NCI-H1092 treated with DMSO at 0.1 percent for 48 hours (cell line): Measurements from ENCODE around the gene ZDHHC14.

Source experiments
- DNase-seq: peaks from one replicate; lab custom pipeline; 2025; lab: John Stamatoyannopoulos, UW

Gene ZDHHC14

DNA sequence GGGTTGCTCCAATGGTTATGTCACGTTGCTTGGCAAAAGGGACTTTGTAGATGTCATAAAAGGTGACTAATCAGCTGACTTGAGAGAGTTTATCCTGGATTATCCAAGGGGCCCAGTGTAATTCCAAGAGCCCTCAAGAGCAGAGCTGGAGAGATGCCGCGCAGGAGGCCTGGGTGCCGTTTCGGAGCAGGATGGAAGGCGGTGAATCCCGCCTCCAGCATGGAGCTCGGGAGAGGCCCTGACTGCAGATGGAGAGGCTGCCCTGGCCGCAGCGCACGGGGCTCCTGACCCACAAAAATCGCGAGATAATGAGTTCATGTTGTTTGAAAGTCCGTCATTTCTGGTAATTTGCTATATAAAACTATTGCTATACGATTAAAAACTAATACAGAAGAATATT, 219.8 kb downstream of the ZDHHC14 start:
- DNase-seq, result no peak

DNA sequence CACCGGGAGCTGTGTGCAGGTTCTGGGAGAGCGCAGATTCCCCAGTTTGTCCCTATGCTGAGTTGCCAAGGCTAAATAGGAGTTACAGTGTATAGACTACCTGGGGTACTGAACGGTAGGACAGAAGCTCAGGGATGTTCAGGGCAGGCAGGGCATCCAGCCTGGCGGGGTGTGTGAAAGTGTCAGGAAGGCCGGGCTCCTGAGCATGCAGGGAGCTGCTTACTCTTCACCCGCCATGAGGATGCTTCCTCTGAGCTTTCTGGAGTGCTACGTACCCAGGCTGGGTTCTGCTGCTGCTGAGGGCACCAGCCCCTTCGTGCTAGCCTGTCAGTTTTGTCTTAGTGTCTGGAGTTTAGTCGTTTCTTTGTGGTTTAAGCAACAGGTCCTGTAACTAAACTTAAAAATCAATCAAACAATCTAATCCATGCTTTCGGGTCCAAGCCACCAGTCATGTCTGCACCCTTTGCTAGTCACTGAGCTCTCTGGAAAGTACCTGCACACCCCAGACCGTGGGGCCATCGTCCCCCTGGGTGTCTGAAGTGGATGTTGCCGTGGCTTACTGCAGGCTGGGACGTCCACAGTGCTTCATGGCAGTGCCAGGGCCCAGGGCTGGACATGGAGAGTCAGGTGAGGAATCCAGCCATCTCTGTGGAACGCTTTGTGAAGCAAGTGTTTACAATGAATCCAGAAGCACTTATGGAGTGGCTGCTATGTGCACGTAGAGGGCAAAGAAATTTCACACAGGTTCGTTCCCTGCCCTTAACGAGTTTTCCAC, 221.7 kb downstream of the ZDHHC14 start:
- no peak for DNase-seq

DNA sequence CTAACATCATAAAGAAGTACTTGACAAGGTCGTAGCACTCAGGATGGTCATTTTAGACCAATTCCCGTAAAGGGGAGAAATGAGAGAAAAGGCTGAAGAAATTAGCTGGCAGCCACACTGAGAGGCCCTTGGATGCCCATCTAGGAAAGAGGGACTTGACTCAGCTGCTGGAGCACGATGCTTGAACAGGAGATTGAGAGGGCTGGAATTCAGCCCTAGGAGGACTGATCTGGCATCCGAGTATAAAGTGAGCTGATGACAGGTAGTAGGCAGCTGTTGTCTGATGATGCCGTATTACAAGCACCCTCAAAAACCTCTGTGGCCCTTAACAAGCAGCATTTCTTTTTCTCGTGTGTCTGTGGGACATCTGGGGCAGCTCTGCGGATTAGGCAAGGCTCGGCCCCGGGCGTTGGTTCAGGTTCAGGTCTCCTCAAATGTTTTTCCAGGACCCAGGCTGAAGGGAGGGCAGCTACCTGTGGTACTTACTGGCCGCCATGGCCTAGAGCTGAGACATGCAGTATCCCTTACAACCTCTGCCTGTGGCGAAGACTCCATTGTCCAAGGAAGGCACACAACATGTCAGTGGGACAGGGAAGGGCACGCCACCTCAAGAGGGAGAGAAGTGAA, 222.4 kb downstream of the ZDHHC14 start:
- DNase-seq, result no peak

DNA sequence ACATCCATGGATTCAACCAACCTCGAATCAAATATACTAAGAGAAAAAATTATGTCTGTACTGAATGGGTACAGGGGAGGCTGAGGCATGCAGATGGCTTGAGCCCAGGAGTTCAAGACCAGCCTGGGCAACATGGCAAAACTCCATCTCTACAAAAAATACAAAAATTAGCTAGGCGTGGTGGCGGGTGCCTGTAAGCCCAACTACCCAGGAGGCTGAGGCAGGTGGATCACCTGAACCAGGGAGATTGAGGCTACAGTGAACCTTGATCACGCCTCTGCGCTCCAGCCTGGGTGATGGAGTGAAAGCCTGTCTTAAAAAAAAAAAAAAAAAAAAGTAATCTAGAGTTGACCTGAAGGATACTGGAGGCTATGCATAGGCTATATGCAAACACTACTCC, 223.0 kb downstream of the ZDHHC14 start:
- DNase-seq, result no peak

DNA sequence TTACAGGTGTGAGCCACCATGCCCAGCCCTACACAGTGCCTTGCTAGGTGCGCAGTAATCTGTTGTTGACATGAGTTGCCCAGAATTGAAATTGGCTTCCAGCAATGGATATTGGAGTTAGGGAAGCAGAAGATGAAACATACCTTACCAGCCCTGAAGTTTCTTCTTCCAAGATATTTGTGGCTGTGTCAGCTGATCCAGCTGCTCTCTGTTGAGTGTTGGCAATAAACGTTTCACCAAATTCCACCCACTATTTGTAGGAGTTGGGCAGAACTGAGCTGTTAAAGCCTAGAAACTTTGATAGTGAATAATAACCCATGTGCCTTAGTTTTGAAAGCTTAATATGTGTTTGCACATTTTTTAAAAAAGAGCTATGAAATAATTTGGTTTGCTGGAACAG, 223.8 kb downstream of the ZDHHC14 start:
- no peak for DNase-seq

DNA sequence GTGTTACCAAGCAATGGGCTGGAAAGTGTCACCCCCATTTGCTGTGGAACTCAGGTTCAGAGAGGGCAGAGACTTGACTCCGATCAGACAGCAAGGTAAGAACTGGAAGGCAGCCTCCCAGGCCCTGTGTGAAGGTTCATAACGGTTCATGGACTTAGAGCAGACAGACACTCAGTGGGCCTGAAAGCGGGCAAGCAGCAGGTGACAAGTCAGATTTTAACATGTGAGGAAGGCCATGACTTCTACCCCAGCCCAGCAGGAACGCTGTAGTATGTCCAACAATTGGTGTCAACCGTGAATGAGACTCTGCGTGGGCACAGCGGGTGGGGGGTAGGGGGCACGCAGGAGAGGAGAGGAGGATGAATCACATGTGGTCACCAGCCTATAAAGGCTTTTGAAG, 224.5 kb downstream of the ZDHHC14 start:
- DNase-seq, result no peak

DNA sequence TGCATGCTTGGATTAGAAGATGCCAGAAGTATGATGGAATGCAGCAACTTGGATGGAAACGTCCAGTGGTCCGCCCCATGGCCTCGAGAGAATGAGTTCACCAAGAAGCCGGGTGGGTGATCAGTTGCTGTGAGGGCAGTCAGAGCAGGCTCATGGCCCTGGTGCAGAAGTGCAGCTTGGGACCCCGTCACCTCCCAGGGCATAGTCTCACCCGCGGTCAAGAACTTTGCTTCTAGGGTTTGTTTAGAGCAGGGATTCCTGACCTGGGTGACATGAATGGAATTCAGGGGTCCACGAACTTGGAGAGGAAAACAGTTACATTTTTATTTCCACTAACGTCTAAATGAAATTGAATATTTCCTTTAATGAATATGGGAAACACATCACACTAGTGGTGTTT, 225.5 kb downstream of the ZDHHC14 start:
- DNase-seq, result no peak

DNA sequence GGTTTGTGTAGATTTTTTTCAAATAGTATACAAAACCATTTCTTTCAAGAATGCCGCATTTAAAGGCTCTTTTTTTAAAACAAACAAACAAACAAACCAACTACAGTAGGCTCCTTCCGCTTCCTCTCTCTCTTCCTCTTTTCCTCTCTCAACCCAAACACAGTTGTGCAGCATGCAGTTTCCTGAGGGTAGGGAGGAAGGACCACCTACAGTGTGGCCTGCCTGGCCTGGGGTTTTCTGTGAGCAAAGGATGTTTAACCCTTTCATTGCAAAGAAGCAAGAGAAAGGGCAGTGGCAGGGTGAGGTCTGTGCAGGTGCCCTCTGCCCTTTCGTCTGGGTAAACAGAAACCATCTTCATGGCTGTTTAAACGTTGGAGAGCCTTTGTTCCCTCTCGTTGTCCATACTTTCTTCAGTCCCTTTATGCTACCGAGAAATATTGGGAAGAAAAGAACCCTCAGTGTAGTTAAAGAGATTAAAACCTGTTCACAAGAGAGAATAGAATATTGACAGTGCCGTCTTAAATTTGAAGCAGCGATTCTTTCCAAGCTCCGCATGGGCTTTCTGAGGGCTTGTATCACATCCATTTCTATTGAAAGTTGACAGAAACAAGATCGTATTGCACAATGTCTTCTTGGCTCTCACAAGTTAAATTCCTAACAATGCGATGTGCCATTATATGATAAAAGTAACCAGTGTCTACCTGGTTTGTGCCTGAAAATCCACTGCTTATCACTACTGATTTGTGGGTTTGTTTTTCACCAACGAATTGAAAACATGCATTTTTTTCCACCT, 226.5 kb downstream of the ZDHHC14 start:
- DNase-seq, result no peak

DNA sequence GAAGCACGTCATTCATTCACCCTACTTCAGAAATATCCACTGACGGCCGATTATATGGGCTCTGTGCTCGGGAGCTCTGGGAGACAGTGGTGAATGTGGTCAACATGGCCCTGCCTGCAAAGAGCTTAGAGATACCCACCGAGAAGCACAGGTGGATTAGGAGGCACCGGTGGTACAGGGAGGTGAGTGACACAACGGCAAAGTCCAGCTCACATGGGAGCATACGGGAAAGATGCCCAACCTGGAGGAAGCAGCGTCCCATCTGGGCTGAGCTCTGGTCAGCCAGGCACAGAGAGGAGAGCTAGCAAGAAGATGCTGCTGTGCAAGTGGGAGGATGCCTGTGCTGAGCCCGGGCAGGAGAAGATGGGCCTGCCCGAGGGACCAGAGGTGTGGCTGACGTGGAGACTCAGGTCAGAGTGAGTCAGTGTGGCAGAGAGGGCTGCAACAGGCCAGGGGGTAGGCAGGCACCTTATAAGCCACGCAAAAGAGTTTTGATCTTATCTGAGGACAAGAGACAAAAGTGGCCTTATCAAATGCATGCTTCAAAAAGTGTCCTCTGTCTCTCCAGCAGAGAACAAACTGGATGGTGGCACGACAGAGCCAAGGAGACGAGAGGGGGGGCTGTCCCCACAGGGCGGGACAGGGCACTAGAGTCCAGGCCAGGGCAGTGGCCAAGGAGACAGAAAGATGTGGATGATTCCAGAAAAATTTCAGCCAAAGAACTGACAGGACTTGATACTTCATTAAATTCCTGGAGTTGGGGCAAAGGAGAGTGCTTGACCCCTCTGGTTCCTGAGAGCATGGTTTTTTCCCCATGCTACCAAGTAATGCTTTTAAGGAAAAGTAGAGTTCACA, 227.5 kb downstream of the ZDHHC14 start:
- no peak for DNase-seq

DNA sequence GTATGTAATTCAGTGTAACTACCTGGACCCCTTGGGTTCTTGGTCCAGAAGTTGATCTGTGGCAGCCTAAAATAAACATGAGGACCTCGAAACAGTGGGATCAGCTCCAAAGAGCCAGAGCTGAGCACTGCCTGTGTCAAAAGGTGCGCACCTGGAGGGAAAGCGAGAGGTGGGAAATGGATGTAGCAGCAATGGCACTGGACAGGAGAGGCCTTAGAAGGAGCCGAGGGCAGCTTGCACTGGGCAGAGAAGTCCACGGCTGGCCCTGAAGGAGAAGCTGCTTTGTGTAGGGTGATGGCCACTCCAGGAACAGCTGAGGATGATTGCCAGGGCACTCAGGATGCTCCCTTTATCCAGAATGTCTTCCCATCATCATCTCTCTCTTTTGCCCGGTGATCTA, 228.1 kb downstream of the ZDHHC14 start:
- DNase-seq, result no peak

DNA sequence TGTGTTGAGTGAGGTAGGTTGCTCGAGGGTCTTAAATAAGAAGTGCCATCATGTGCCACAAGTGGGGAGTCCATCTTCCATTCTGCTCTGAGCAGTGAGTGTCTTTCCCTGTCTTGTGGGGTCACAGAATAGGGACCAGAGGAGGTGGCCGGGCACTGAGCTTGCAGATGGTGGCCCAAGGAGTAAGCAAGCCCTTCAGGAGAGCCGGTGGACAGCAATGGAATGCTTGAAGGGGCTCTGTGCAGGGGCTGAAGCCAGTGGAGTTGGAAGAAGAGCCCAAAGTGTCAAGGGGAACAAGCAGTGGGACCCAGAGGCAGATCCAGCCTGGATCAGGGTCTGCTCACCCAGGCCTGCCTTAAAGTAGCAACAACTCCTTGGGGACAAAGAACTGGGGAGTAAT, 228.6 kb downstream of the ZDHHC14 start:
- DNase-seq, result no peak

DNA sequence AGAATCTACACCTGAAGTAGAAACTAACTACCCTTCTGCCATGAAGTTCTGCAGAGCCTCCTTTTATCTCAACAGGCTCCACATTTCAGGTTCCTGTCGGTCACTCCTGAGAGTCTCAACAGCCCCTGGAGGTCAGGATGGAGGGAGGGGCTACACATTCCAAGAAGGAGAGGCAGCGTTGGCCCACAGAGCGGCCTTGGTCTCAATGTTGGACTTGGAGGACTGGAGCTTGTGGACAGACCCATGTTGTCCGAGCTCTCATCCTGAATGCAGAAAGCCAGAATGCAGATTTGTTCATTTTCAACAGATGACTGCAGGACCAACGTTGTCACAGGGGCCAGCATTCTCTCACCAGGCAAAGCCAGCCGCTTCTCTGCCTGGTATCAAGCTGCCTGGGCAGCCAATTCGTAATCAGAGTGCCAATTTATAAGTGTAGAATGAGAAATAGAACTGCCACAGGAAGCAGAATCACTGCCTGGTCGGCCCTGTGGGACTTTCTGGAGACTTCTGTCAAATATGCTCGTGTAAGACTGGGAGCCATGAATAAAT, 229.5 kb downstream of the ZDHHC14 start:
- DNase-seq, result no peak

DNA sequence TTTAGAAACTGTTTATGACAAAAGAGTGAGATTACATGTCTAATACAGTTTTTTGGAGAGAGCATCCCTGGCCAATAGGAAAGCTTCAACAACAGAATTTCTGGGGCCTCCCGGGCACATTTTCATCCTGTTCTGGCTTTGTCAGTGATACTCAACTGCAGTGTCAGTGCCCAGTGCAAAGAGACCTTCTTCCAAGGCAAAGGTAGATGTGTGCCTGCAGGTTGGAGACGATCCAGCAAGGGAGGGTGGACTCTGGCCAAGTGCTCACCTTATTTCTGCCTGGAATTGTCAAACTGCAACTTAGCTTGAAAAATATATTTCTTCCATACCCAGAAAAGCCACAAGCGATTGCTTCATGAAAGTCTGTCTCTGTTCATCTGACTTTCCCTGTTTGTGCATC, 230.4 kb downstream of the ZDHHC14 start:
- DNase-seq, result no peak

DNA sequence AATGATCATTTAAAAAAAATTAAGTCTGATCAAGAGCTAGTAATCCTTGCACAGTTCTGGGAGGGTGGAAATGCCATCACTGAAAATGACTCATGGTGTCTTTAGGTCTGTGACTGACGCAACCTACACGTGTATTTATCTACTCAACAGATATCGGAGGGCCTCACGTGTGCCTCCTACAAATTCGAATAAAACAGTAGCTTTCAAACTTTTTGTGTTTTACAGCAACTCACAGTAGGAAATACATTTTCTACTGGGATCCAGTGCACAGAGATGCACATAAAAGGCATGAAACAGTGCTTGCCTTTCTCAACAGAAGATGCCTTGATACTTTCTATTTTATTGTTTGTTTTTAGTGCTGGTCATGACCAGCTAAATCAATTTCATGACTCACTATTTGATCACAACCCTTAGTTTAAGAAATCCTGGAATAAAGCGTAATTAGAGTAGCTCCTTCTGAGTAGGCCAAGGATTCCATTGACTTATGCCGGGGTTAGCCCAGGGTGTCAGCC, 232.1 kb downstream of the ZDHHC14 start:
- DNase-seq, result no peak

DNA sequence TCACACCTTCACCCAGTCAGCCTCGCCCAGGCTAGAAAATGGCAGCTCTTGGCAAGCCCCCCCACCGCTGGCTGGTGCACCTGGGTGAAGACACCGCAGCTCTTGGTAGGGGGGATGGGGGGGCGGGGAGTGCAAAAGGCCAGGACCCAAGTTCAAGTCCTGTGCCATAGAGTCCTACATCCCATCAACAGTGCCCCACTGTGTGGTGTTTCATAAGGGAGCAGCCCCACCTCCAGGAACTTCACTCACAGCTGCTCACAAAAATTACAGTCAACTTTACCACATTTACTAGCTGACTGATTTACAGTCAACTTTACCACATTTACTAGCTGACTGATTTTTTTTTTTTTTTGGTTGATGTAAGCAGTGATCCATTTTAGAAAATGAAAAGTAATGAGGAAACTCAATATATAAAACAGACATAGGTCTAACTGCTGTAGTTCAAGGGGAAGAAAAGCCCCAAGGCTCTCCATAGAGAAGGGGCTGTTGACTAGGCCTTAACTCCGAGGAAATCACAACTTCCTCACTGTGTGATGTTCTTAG, 233.1 kb downstream of the ZDHHC14 start:
- DNase-seq, result no peak

DNA sequence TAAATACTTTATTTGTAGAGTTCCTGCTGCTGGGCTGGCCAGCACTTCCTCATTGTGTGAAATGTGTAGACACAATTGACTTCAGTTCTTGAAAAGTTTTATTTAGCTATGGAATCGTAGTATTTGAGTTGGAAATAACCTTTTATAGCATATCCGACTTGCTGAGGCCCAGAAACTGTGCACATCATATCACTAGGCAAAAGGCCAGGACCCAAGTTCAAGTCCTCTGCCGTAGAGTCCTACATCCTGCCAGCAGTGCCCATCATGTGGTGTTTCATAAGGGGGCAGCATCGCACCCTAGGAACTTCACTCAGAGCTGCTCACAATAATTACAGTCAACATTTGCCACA, 234.4 kb downstream of the ZDHHC14 start:
- DNase-seq, result peak; percentile 17

DNA sequence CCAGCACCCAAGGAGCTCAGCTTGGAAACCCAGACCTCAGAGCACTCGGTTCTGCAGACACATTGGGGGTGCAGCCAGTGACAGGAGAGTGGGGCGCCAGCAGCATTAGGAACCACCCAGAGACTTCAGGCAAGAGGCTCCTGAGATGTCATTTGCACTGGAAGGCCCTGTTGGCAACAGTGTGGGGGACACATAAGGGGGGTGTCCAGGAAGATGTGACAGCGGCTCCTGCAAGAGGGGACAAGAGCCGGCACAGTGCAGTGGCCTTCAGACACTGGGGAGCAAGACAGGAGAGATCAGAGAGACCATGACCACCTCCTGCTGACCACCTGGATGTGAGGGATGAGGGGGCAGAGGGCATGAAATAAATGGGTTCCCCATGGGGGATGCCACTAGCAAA, 235.0 kb downstream of the ZDHHC14 start:
- DNase-seq, result no peak

DNA sequence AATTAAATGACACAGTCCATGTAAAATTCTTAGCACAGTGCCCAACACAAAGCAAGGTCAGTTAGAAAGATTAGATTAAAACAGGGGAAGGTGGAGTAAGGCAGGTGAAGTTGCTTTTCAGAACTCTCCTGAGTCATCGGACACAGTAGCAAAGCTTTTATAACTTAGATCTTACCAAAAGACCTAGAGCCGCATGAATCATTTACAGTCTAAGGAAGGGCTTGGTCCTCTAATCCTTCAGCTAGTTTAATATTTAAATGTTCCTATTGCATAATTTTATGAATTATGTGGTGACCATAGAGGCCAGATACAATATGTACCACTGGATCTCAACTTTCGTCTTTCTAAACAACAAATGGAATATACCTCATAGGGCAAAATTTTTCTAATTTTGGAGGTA, 240.0 kb downstream of the ZDHHC14 start:
- no peak for DNase-seq

DNA sequence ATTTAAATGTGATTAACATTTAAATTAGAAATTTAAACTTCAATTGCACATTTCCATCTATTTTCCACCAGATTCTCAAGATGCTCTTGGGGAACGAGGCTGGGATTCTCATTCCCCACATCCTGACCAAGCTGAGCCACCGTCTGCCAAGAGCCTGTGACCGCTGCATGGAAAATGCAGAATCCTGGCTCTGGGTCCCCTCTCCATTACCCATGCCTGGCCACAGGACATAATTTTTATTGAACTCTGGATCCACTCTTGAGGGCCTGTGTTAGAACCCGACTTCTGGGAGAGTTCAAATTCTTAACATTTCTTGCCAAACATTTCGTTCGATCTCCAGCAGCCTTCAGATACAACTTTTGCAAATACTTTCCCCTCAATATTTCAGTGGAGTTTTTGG, 240.4 kb downstream of the ZDHHC14 start:
- no peak for DNase-seq

DNA sequence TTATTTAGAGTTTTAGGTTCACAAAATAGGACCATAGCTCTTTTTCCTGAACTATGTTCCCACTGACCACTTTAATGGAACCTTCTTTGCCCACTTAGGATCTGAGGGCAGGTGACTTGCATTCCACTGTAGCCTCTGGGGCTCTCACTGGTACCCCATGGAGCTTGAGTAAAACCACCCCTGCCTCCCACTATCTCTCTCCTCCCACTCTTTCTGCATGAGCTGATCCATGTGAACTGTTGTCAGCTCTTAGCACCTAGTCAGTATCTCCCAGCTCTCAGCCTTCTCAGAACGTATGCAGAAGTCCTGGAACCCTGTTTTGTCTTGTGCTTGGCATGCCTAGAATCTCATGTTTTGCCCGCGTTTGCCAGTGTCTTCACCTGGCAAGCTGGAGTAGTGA, 241.4 kb downstream of the ZDHHC14 start:
- no peak for DNase-seq

DNA sequence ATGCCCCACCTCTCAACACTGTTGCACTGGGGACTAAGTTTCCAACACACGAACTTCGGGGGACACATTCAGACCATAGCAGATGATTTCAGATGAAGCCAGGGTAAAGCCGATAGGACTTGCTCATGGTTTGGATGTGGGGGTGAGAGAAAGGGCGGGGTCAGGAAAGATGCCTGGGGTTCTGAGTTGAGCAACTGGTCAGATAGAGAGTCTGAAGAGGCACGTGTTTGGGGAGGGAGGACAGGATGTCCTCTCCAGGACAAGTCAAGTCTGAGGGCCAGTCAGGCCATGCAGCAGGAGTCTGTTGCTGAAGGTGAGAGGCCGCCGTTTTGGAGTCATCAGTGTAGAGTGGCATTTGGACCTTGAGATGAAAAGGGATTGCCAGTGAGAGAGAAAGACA, 244.1 kb downstream of the ZDHHC14 start:
- no peak for DNase-seq

DNA sequence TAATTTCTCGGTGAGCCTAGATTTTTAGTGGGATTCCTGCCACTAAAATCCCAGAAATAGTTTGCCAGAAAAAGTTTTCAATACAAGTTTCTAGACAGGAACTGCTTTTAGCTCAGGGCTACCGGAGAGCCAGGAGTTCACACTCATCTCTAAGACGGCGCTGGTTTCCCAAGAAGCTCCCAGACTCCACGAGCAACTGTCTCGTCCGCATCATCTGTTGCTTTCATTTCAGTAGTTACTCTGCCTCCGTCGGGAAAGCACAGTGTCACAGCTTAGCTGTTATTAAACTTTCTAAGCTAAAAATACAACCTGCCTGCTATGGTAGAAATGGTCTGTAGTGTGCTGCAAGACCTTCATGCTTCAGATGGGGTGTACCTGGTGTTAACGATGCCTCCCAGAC, 244.8 kb downstream of the ZDHHC14 start:
- no peak for DNase-seq
